ENCODE data around the gene PRKCZ. TPM values are rescaled to one million over a fixed set of nuclear protein-coding genes. Genes with fewer than 3 reads are reported as not detected.

The PRKCZ gene
- total RNA-seq, 1 experiment from 2014 or later: 56.8 TPM

- POLR2A ChIA-PET (ENCODE audit: unreplicated experiment): no interaction called here
- no peaks in the 10 kb centered on the region for H4K20me1 ChIP-seq (ENCODE audit: low read length)
- H3K4me2 ChIP-seq (ENCODE audit: low read length): no peak overlapping the region
- no peak for ATAC-seq
- no peaks in the 10 kb centered on the region; the same call in 1 of the 2 replicates for H3K36me3 ChIP-seq (ENCODE audit: low read depth, low read length)
- H2AFZ ChIP-seq (ENCODE audit: low read length): no peak overlapping the region
- H3K27me3 ChIP-seq (ENCODE audit: low read length): no peaks in the 10 kb centered on the region
- no peak overlapping the region for H3K9ac ChIP-seq (ENCODE audit: low read length)
- peaks cover 12% of the 10 kb centered on the region for H3K4me1 ChIP-seq (ENCODE audit: insufficient read depth, low read length)
- H3K9me2 ChIP-seq (replicated peaks; ENCODE audit: low read length): no peaks in the 10 kb centered on the region
- no peaks in the 10 kb centered on the region for H3K9me3 ChIP-seq (ENCODE audit: low read length)
- H3K4me3 ChIP-seq (ENCODE audit: low read length): no peak overlapping the region
- intact Hi-C loops (cut with micrococcal nuclease): no loop called here
- no peak for DNase-seq
- H3K27ac ChIP-seq (ENCODE audit: low read length): no peak overlapping the region
- BruUV-seq (replicated peaks): no TSS peak
- no peaks in the 10 kb centered on the region for H3F3A ChIP-seq (ENCODE audit: low read length, unreplicated experiment)
- CTCF ChIA-PET: no interaction called here
- TF ChIP-seq CTCF (conservative IDR thresholded peaks at IDR 0.05; ENCODE audit: low read depth, low read length) (no peak), EZH2 (IDR thresholded peaks at IDR 0.05; ENCODE audit: low read length, unreplicated experiment) (no peak), EZH2phosphoT487 (IDR thresholded peaks at IDR 0.05; ENCODE audit: borderline replicate concordance, low read length) (no peak)
- H3K79me2 ChIP-seq (ENCODE audit: low read length): no peaks in the 10 kb centered on the region
These were observed 90.8 kb downstream of the PRKCZ start for GRCh38 chr1:2141025-2141424.

GRCh38 chr1:2143814-2144500 lies 93.7 kb downstream of the PRKCZ start:
- CTCF ChIA-PET: no interaction called here

More at GRCh38 chr1:2143814-2144500, 93.7 kb downstream of the PRKCZ start:
- H2AFZ ChIP-seq (ENCODE audit: low read length): no peak overlapping the region
- no peak overlapping the region for H3K27ac ChIP-seq (ENCODE audit: low read length)
- no peak for TF ChIP-seq CTCF (conservative IDR thresholded peaks at IDR 0.05; ENCODE audit: low read depth, low read length)
- no peak for TF ChIP-seq EZH2phosphoT487 (IDR thresholded peaks at IDR 0.05; ENCODE audit: borderline replicate concordance, low read length)
- no peak for TF ChIP-seq EZH2 (IDR thresholded peaks at IDR 0.05; ENCODE audit: low read length, unreplicated experiment)
- no peak overlapping the region for H3K4me3 ChIP-seq (ENCODE audit: low read length)
- POLR2A ChIA-PET (ENCODE audit: unreplicated experiment): no interaction called here
- no peaks in the 10 kb centered on the region for H4K20me1 ChIP-seq (ENCODE audit: low read length)
- no peaks in the 10 kb centered on the region for H3F3A ChIP-seq (ENCODE audit: low read length, unreplicated experiment)
- intact Hi-C loops (cut with micrococcal nuclease): no loop called here
- H3K9me2 ChIP-seq (replicated peaks; ENCODE audit: low read length): no peaks in the 10 kb centered on the region
- ATAC-seq: no peak
- peaks cover 12% of the 10 kb centered on the region for H3K4me1 ChIP-seq (ENCODE audit: insufficient read depth, low read length)
- H3K4me2 ChIP-seq (ENCODE audit: low read length): no peak overlapping the region
- no peak overlapping the region for H3K9ac ChIP-seq (ENCODE audit: low read length)
- BruUV-seq (replicated peaks): no TSS peak
- no peaks in the 10 kb centered on the region for H3K27me3 ChIP-seq (ENCODE audit: low read length)
- H3K9me3 ChIP-seq (ENCODE audit: low read length): no peaks in the 10 kb centered on the region
- H3K36me3 ChIP-seq (ENCODE audit: low read depth, low read length): peaks cover 10% of the 10 kb centered on the region; the same call in 1 of the 2 replicates
- DNase-seq: no peak
- no peaks in the 10 kb centered on the region for H3K79me2 ChIP-seq (ENCODE audit: low read length)

Data from PC-3 (cell line).